Fibroblast of skin of right quadriceps (primary cell): ENCODE results near the gene PEPD.

Experiments
- DNase-seq: peaks from one replicate; pipeline ENCODE4 v3.0.0-alpha.2; 2013

Gene PEPD

GRCh38 chr19:33453265-33453664 lies 68.3 kb downstream of the PEPD start:
- DNase-seq, result no peak

- no peak for DNase-seq
Observed at GRCh38 chr19:33450689-33451088, 70.9 kb downstream of the PEPD start.

GRCh38 chr19:33449799-33450198 lies 71.8 kb downstream of the PEPD start:
- DNase-seq, result no peak

- DNase-seq, result no peak
Observed at GRCh38 chr19:33448159-33448516, 73.5 kb downstream of the PEPD start.

- no peak for DNase-seq
Observed at GRCh38 chr19:33447336-33448158, 74.0 kb downstream of the PEPD start.

- DNase-seq, result no peak
Observed at GRCh38 chr19:33446330-33447293, 75.0 kb downstream of the PEPD start.

GRCh38 chr19:33445442-33446329 lies 75.9 kb downstream of the PEPD start:
- DNase-seq, result no peak

GRCh38 chr19:33444562-33445441 lies 76.8 kb downstream of the PEPD start:
- DNase-seq, result no peak

GRCh38 chr19:33443638-33444561 lies 77.7 kb downstream of the PEPD start:
- DNase-seq, result no peak

GRCh38 chr19:33442706-33443105 lies 78.9 kb downstream of the PEPD start:
- no peak for DNase-seq

- DNase-seq, result no peak
Observed at GRCh38 chr19:33441828-33442227, 79.8 kb downstream of the PEPD start.

- no peak for DNase-seq
Observed at GRCh38 chr19:33441277-33441699, 80.3 kb downstream of the PEPD start.

GRCh38 chr19:33440682-33441081 lies 80.9 kb downstream of the PEPD start:
- DNase-seq, result no peak

GRCh38 chr19:33440241-33440640 lies 81.3 kb downstream of the PEPD start:
- no peak for DNase-seq

GRCh38 chr19:33438987-33439781 lies 82.4 kb downstream of the PEPD start:
- no peak for DNase-seq

GRCh38 chr19:33437821-33438671 lies 83.5 kb downstream of the PEPD start:
- no peak for DNase-seq

- DNase-seq, result no peak
Observed at GRCh38 chr19:33437393-33437820, 84.2 kb downstream of the PEPD start.
